SK-N-SH treated with all-trans-retinoic acid at 6 μM for 48 hours (cell line): ENCODE results near the gene LGALS9.

ENCODE experiments used
- ATAC-seq: fragments of 200-7000 bp; cut with Tn5 transposase; 3 replicates; pipeline ENCODE4 v1.9.1; 2020; ENCODE audit warnings: mild to moderate bottlenecking, moderate library complexity
- ARNTL ChIP-seq: fragments of 450-650 bp; formaldehyde crosslinking; IDR thresholded peaks from 2 replicates; pipeline ENCODE4 v1.5.0; 2020; ENCODE audit warnings: low read depth, mild to moderate bottlenecking, moderate library complexity, borderline replicate concordance
- BACH2 ChIP-seq: fragments of 250-450 bp; sonication (Bioruptor Pico); IDR thresholded peaks from 2 replicates; pipeline ENCODE4 v1.9.0; 2021; ENCODE audit warnings: mild to moderate bottlenecking, borderline replicate concordance
- CSDC2 ChIP-seq: fragments of 250-450 bp; sonication (Bioruptor Pico); IDR thresholded peaks from 2 replicates; pipeline ENCODE4 v1.5.0; 2020; ENCODE audit warnings: mild to moderate bottlenecking, moderate library complexity
- CSRNP3 ChIP-seq: fragments of 250-450 bp; sonication (Bioruptor Pico); IDR thresholded peaks from 2 replicates; pipeline ENCODE4 v1.5.1; 2021; ENCODE audit warnings: mild to moderate bottlenecking, moderate library complexity
- ESRRG ChIP-seq: fragments of 250-450 bp; sonication (Bioruptor Pico); IDR thresholded peaks from 2 replicates; pipeline ENCODE4 v1.6.1; 2021; ENCODE audit warnings: mild to moderate bottlenecking
- ISL1 ChIP-seq: fragments of 250-450 bp; sonication (Bioruptor Pico); IDR thresholded peaks from 2 replicates; pipeline ENCODE4 v2.1.2; 2022; ENCODE audit warnings: mild to moderate bottlenecking, moderate library complexity
- OSR1 ChIP-seq: fragments of 250-450 bp; sonication (Bioruptor Pico); IDR thresholded peaks from 2 replicates; pipeline ENCODE4 v1.8.0; 2022; ENCODE audit warnings: moderate library complexity, mild to moderate bottlenecking, inconsistent platforms
- POU6F1 ChIP-seq: fragments of 250-450 bp; sonication (Bioruptor Pico); IDR thresholded peaks from 2 replicates; pipeline ENCODE4 v1.8.0; 2021; ENCODE audit warnings: low read depth, mild to moderate bottlenecking, moderate library complexity, borderline replicate concordance
- PPARA ChIP-seq: fragments of 250-450 bp; sonication (Bioruptor Pico); IDR thresholded peaks from 2 replicates; pipeline ENCODE4 v1.5.0; 2020; ENCODE audit warnings: mild to moderate bottlenecking, borderline replicate concordance
- RARB ChIP-seq: fragments of 250-450 bp; sonication (Bioruptor Pico); IDR thresholded peaks from 2 replicates; pipeline ENCODE4 v1.8.0; 2021; ENCODE audit warnings: mild to moderate bottlenecking, moderate library complexity
- SNAI2 ChIP-seq: fragments of 250-450 bp; sonication (Bioruptor Pico); IDR thresholded peaks from 2 replicates; pipeline ENCODE4 v1.5.0; 2020; ENCODE audit warnings: mild to moderate bottlenecking, moderate library complexity
- TCF4 ChIP-seq: fragments of 250-450 bp; sonication (Bioruptor Pico); IDR thresholded peaks from 2 replicates; pipeline ENCODE4 v1.8.0; 2021; ENCODE audit warnings: mild to moderate bottlenecking, moderate library complexity, borderline replicate concordance
- TOX ChIP-seq: fragments of 250-450 bp; sonication (Bioruptor Pico); IDR thresholded peaks from 2 replicates; pipeline ENCODE4 v1.8.0; 2021; ENCODE audit warnings: mild to moderate bottlenecking, moderate library complexity, borderline replicate concordance
- TSHZ2 ChIP-seq: fragments of 250-450 bp; sonication (Bioruptor Pico); IDR thresholded peaks from 2 replicates; pipeline ENCODE4 v1.5.0; 2020; ENCODE audit warnings: mild to moderate bottlenecking, moderate library complexity
- ZC3H10 ChIP-seq: fragments of 250-450 bp; sonication (Bioruptor Pico); IDR thresholded peaks from 2 replicates; pipeline ENCODE4 v1.5.1; 2021; ENCODE audit warnings: mild to moderate bottlenecking, moderate library complexity
- ZFP3 ChIP-seq: fragments of 250-450 bp; sonication (Bioruptor Pico); IDR thresholded peaks from 2 replicates; pipeline ENCODE4 v1.5.0; 2020; ENCODE audit warnings: mild to moderate bottlenecking, moderate library complexity
- ZFP30 ChIP-seq: fragments of 450-650 bp; formaldehyde crosslinking; IDR thresholded peaks from 2 replicates; pipeline ENCODE4 v1.5.0; 2022; ENCODE audit warnings: mild to moderate bottlenecking, moderate library complexity
- ZNF565 ChIP-seq: fragments of 450-650 bp; formaldehyde crosslinking; conservative IDR thresholded peaks from 2 replicates; pipeline ENCODE4 v1.5.0; 2020; ENCODE audit warnings: low read depth, mild to moderate bottlenecking, moderate library complexity
- ZNF70 ChIP-seq: fragments of 450-650 bp; formaldehyde crosslinking; IDR thresholded peaks from 2 replicates; pipeline ENCODE4 v1.5.0; 2020; ENCODE audit warnings: mild to moderate bottlenecking, moderate library complexity
- ZNF8 ChIP-seq: fragments of 450-650 bp; formaldehyde crosslinking; IDR thresholded peaks from 2 replicates; pipeline ENCODE4 v1.5.0; 2020; ENCODE audit warnings: mild to moderate bottlenecking, moderate library complexity

The LGALS9 gene

GRCh38 chr17:27603421-27603770 lies 27.6 kb upstream of the LGALS9 start:
- TF ChIP-seq ESRRG (CRISPR knock-in tag) (no peak), SNAI2 (no peak), ARNTL (no peak), RARB (no peak), PPARA (CRISPR knock-in tag) (no peak), ISL1 (CRISPR knock-in tag) (no peak), CSDC2 (CRISPR knock-in tag) (no peak), BACH2 (CRISPR knock-in tag) (no peak), POU6F1 (CRISPR knock-in tag) (no peak), OSR1 (CRISPR knock-in tag) (no peak), TSHZ2 (CRISPR knock-in tag) (no peak), TOX (CRISPR knock-in tag) (no peak), ZNF8 (CRISPR knock-in tag) (no peak), TCF4 (no peak), CSRNP3 (CRISPR knock-in tag) (no peak)
- TF ChIP-seq, all 23 proteins: peak for 0

GRCh38 chr17:27603880-27604794 lies 26.9 kb upstream of the LGALS9 start:
- TF ChIP-seq ZNF565 (CRISPR knock-in tag) = no peak
- no peak for TF ChIP-seq TCF4
- no peak for TF ChIP-seq TOX (CRISPR knock-in tag)
- no peak for TF ChIP-seq TSHZ2 (CRISPR knock-in tag)
- no peak for ATAC-seq

More at GRCh38 chr17:27603421-27603770, 27.6 kb upstream of the LGALS9 start:
- no peak for ATAC-seq

GRCh38 chr17:27605409-27605808 lies 25.6 kb upstream of the LGALS9 start:
- ATAC-seq = no peak
- TF ChIP-seq TOX (CRISPR knock-in tag) = no peak
- TF ChIP-seq ZFP3 (CRISPR knock-in tag) = no peak
- no peak for TF ChIP-seq TSHZ2 (CRISPR knock-in tag)
- no peak for TF ChIP-seq RARB
- TF ChIP-seq OSR1 (CRISPR knock-in tag) = no peak
- no peak for TF ChIP-seq BACH2 (CRISPR knock-in tag)
- TF ChIP-seq SNAI2 = no peak
- no peak for TF ChIP-seq ISL1 (CRISPR knock-in tag)
- TF ChIP-seq POU6F1 (CRISPR knock-in tag) = no peak
- TF ChIP-seq ZNF565 (CRISPR knock-in tag) = no peak
- TF ChIP-seq CSDC2 (CRISPR knock-in tag) = no peak
- no peak for TF ChIP-seq TCF4
- TF ChIP-seq ZNF8 (CRISPR knock-in tag) = no peak
- no peak for TF ChIP-seq ZNF70
- TF ChIP-seq ZFP30 (CRISPR knock-in tag) = no peak
- no peak for TF ChIP-seq ZC3H10 (CRISPR knock-in tag)
- TF ChIP-seq ESRRG (CRISPR knock-in tag) = no peak
